Nephron (organoid): ENCODE results near the gene ESD.
"Not testable (repeated sequence)": the region's sequence is repeated elsewhere in the genome, so short reads cannot be mapped to it uniquely, and the experiment has no call there.

Source experiments
- H3K27ac Mint-ChIP-seq, 3 experiments: 2 replicates each; pipeline ENCODE4 v1.8.0; 2020; ENCODE audit warnings: mixed read lengths in 3 of 3, mild to moderate bottlenecking in 2 of 3, moderate library complexity in 1 of 3
- H3K27me3 Mint-ChIP-seq: 2 replicates; pipeline ENCODE4 v1.8.0; 2021; ENCODE audit warnings: low read depth, mild to moderate bottlenecking, moderate library complexity, mixed read lengths
- H3K36me3 Mint-ChIP-seq: 2 replicates; pipeline ENCODE4 v1.8.0; 2020; ENCODE audit warnings: low read depth, mixed read lengths
- H3K4me1 Mint-ChIP-seq: 2 replicates; pipeline ENCODE4 v1.8.0; 2020; ENCODE audit warnings: mixed read lengths
- H3K4me3 Mint-ChIP-seq, 3 experiments: 2 replicates each; pipeline ENCODE4 v1.8.0; 2020; ENCODE audit warnings: mild to moderate bottlenecking in 3 of 3, mixed read lengths in 3 of 3, moderate library complexity in 2 of 3
- H3K9me3 Mint-ChIP-seq: 2 replicates; pipeline ENCODE4 v1.8.0; 2020; ENCODE audit warnings: mixed read lengths
- TF ChIP-seq, protein P1 (sequence below), 3 experiments: fragments of 200-600 bp; sonication (generic); IDR thresholded peaks; one replicate each; pipeline ENCODE4 v1.5.0; 2021; ENCODE audit warnings: antibody characterized with exemption in 3 of 3; ENCODE audit not compliant: unreplicated experiment in 3 of 3

Gene ESD

DNA sequence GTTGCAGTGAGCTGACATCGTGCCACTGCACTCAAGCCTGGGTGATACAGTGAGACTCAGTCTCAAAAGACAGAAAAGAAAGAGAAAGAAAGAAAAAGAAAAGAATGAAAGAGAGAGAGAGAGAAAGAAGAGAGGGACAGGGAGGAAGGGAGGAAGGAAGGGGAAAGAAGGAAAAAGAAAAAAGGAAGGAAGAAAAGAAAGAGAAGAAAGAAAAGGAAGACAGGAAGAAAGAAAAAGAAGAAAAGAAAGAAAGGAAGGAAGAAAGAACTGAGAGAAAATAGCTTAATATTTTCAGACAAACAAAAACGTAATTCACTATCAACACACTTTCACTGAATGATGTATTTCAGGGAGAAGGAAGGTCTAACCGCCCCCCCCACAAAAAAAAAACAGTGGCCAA is 39.3 kb downstream of the ESD start:
- Mint-ChIP-seq H3K27ac (no peak overlapping the region), H3K27me3 (peaks cover 3% of the 10 kb centered on the region), H3K36me3 (peaks cover 4% of the 10 kb centered on the region), H3K4me3 (no peak overlapping the region), H3K4me1 (peaks cover 9% of the 10 kb centered on the region), H3K9me3 (no peaks in the 10 kb centered on the region)
- TF ChIP-seq, protein P1, sequence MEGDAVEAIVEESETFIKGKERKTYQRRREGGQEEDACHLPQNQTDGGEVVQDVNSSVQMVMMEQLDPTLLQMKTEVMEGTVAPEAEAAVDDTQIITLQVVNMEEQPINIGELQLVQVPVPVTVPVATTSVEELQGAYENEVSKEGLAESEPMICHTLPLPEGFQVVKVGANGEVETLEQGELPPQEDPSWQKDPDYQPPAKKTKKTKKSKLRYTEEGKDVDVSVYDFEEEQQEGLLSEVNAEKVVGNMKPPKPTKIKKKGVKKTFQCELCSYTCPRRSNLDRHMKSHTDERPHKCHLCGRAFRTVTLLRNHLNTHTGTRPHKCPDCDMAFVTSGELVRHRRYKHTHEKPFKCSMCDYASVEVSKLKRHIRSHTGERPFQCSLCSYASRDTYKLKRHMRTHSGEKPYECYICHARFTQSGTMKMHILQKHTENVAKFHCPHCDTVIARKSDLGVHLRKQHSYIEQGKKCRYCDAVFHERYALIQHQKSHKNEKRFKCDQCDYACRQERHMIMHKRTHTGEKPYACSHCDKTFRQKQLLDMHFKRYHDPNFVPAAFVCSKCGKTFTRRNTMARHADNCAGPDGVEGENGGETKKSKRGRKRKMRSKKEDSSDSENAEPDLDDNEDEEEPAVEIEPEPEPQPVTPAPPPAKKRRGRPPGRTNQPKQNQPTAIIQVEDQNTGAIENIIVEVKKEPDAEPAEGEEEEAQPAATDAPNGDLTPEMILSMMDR (IDR thresholded peaks at IDR 0.05; ENCODE audit: unreplicated experiment in 3 of 3): no peak

DNA sequence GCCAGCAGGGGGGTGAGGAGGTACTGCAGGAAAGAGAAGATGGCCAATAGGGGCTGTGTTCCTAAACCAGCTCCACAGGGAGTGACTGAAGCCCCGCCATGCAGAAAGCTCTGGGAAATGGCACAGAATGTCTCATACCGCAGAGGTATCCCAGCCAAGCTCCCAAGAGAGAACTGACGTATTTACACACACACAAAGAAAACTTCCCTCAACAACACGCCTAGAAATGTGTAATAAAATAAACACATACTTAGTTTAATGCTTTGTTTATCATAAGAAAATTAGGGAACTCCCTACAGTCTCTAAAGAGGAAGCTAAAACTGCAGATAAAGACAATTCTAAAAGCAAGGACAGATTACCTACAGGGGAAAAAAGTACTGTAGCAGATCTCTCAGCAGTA is 40.0 kb downstream of the ESD start:
- Mint-ChIP-seq H3K4me3 (no peak overlapping the region), H3K9me3 (no peaks in the 10 kb centered on the region), H3K36me3 (peaks cover 8% of the 10 kb centered on the region), H3K27me3 (peaks cover 3% of the 10 kb centered on the region), H3K27ac (no peak overlapping the region), H3K4me1 (peaks cover 9% of the 10 kb centered on the region)
- TF ChIP-seq, protein P1 (IDR thresholded peaks at IDR 0.05; ENCODE audit: unreplicated experiment in 3 of 3): no peak

- not testable (repeated sequence) for H3K4me3 Mint-ChIP-seq
- peaks cover 22% of the 10 kb centered on the region for H3K36me3 Mint-ChIP-seq
Observed at GRCh38 chr13:46755508-46755907, 41.5 kb downstream of the ESD start.

GRCh38 chr13:46754812-46755211 is 42.1 kb downstream of the ESD start:
- Mint-ChIP-seq H3K4me1 (peaks cover 10% of the 10 kb centered on the region), H3K4me3 (no peak overlapping the region), H3K9me3 (no peaks in the 10 kb centered on the region), H3K27me3 (peaks cover 3% of the 10 kb centered on the region), H3K27ac (no peak overlapping the region), H3K36me3 (peaks cover 28% of the 10 kb centered on the region)
- TF ChIP-seq, protein P1 (IDR thresholded peaks at IDR 0.05; ENCODE audit: unreplicated experiment in 3 of 3): no peak

More at GRCh38 chr13:46755508-46755907, 41.5 kb downstream of the ESD start:
- not testable (repeated sequence) for H3K4me1 Mint-ChIP-seq, H3K27me3 Mint-ChIP-seq, H3K9me3 Mint-ChIP-seq, H3K27ac Mint-ChIP-seq

GRCh38 chr13:46753917-46754316 is 43.0 kb downstream of the ESD start:
- H3K36me3 Mint-ChIP-seq: peaks cover 34% of the 10 kb centered on the region
- no peaks in the 10 kb centered on the region for H3K9me3 Mint-ChIP-seq
- peaks cover 13% of the 10 kb centered on the region for H3K4me1 Mint-ChIP-seq
- peaks cover 3% of the 10 kb centered on the region for H3K27me3 Mint-ChIP-seq
- no peak overlapping the region for H3K4me3 Mint-ChIP-seq
- TF ChIP-seq, protein P1 (IDR thresholded peaks at IDR 0.05; ENCODE audit: unreplicated experiment in 3 of 3): no peak
- H3K27ac Mint-ChIP-seq: no peak overlapping the region

DNA sequence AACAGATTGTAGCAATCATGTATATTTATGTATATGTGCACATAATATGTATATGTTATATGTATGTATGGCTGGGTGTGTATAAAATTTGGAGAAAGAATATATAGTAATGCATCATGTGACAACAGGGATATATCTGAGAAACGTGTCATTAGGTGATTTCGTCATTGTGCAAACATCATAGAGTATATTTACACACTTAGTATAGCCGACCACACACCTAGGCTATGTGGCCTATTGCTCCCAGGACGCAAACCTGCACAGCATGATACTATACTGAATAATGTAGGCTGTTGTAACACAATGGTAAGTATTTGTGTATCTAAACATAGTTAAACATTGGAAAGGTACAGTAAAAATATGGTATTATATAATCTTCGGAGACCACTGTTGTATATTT is 43.8 kb downstream of the ESD start:
- peaks cover 3% of the 10 kb centered on the region for H3K27me3 Mint-ChIP-seq
- peaks cover 41% of the 10 kb centered on the region for H3K36me3 Mint-ChIP-seq
- H3K4me1 Mint-ChIP-seq: peaks cover 11% of the 10 kb centered on the region
- no peak overlapping the region for H3K4me3 Mint-ChIP-seq
- no peaks in the 10 kb centered on the region for H3K9me3 Mint-ChIP-seq
- TF ChIP-seq, protein P1 (IDR thresholded peaks at IDR 0.05; ENCODE audit: unreplicated experiment in 3 of 3): no peak
- no peak overlapping the region for H3K27ac Mint-ChIP-seq
